ENCODE data around the gene NOD2. TPM values are rescaled to one million over a fixed set of nuclear protein-coding genes. Genes with fewer than 3 reads are reported as not detected.

NOD2 gene
- total and polyA plus RNA-seq, 2 experiments from 2014 or later = 0.27 to 0.66 TPM

- no peak for TF ChIP-seq POLR2AphosphoS5 (IDR thresholded peaks at IDR 0.05; ENCODE audit: low read depth)
- TF ChIP-seq ZNF114 (CRISPR knock-in tag; IDR thresholded peaks at IDR 0.05) = no peak
- no peak for TF ChIP-seq ETS1 (IDR thresholded peaks at IDR 0.05)
- TF ChIP-seq NANOG (IDR thresholded peaks at IDR 0.05; ENCODE audit: borderline replicate concordance) = no peak
- no peak for TF ChIP-seq CREB1 (CRISPR knock-in tag; IDR thresholded peaks at IDR 0.05; ENCODE audit: low read depth)
- TF ChIP-seq JUNB (IDR thresholded peaks at IDR 0.05; ENCODE audit: unreplicated experiment) = no peak
Measured at GRCh38 chr16:50752471-50753235, 59.2 kb downstream of the NOD2 start (continued).

DNA sequence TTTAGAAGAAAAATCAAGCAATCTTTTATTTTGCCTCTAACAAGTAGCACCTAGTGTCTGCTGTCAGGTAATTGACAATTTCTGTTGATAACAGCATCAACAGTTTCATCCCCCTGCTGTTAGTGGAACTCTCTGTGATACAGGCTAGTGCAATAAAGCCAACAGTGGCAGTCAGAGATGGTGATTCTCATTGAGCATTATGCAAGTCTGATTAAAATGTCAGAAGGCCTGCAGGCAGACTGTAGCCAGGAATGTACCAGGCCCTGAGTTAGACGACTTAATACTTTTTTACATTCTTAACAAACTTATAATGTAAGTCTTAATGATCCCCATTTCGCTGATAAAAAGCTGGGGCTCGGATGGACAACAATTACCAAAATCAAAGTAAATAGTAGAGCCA, 63.1 kb downstream of the NOD2 start:
- H3K27ac ChIP-seq (ENCODE audit: low read depth) = no peak overlapping the region
- DNase-seq (ENCODE audit: low spot score) = no peak
- TF ChIP-seq ZNF114 (CRISPR knock-in tag; IDR thresholded peaks at IDR 0.05) = no peak
- TF ChIP-seq JUNB (IDR thresholded peaks at IDR 0.05; ENCODE audit: unreplicated experiment) = no peak
- TF ChIP-seq STAT1 (IDR thresholded peaks at IDR 0.05; ENCODE audit: unreplicated experiment) = no peak
- no peak for TF ChIP-seq CREB1 (CRISPR knock-in tag; IDR thresholded peaks at IDR 0.05; ENCODE audit: low read depth)
- TF ChIP-seq, protein P1, sequence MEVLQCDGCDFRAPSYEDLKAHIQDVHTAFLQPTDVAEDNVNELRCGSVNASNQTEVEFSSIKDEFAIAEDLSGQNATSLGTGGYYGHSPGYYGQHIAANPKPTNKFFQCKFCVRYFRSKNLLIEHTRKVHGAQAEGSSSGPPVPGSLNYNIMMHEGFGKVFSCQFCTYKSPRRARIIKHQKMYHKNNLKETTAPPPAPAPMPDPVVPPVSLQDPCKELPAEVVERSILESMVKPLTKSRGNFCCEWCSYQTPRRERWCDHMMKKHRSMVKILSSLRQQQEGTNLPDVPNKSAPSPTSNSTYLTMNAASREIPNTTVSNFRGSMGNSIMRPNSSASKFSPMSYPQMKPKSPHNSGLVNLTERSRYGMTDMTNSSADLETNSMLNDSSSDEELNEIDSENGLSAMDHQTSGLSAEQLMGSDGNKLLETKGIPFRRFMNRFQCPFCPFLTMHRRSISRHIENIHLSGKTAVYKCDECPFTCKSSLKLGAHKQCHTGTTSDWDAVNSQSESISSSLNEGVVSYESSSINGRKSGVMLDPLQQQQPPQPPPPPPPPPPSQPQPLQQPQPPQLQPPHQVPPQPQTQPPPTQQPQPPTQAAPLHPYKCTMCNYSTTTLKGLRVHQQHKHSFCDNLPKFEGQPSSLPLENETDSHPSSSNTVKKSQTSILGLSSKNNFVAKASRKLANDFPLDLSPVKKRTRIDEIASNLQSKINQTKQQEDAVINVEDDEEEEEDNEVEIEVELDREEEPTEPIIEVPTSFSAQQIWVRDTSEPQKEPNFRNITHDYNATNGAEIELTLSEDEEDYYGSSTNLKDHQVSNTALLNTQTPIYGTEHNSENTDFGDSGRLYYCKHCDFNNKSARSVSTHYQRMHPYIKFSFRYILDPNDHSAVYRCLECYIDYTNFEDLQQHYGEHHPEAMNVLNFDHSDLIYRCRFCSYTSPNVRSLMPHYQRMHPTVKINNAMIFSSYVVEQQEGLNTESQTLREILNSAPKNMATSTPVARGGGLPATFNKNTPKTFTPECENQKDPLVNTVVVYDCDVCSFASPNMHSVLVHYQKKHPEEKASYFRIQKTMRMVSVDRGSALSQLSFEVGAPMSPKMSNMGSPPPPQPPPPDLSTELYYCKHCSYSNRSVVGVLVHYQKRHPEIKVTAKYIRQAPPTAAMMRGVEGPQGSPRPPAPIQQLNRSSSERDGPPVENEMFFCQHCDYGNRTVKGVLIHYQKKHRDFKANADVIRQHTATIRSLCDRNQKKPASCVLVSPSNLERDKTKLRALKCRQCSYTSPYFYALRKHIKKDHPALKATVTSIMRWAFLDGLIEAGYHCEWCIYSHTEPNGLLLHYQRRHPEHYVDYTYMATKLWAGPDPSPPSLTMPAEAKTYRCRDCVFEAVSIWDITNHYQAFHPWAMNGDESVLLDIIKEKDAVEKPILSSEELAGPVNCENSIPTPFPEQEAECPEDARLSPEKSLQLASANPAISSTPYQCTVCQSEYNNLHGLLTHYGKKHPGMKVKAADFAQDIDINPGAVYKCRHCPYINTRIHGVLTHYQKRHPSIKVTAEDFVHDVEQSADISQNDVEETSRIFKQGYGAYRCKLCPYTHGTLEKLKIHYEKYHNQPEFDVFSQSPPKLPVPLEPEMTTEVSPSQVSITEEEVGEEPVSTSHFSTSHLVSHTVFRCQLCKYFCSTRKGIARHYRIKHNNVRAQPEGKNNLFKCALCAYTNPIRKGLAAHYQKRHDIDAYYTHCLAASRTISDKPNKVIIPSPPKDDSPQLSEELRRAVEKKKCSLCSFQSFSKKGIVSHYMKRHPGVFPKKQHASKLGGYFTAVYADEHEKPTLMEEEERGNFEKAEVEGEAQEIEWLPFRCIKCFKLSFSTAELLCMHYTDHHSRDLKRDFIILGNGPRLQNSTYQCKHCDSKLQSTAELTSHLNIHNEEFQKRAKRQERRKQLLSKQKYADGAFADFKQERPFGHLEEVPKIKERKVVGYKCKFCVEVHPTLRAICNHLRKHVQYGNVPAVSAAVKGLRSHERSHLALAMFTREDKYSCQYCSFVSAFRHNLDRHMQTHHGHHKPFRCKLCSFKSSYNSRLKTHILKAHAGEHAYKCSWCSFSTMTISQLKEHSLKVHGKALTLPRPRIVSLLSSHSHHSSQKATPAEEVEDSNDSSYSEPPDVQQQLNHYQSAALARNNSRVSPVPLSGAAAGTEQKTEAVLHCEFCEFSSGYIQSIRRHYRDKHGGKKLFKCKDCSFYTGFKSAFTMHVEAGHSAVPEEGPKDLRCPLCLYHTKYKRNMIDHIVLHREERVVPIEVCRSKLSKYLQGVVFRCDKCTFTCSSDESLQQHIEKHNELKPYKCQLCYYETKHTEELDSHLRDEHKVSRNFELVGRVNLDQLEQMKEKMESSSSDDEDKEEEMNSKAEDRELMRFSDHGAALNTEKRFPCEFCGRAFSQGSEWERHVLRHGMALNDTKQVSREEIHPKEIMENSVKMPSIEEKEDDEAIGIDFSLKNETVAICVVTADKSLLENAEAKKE (CRISPR knock-in tag; IDR thresholded peaks at IDR 0.05) = no peak
- no peak for TF ChIP-seq ZNF331 (CRISPR knock-in tag; IDR thresholded peaks at IDR 0.05; ENCODE audit: low read depth)
- TF ChIP-seq EZH2 (IDR thresholded peaks at IDR 0.05; ENCODE audit: low read depth, unreplicated experiment) = no peak
- no peak for TF ChIP-seq NANOG (IDR thresholded peaks at IDR 0.05; ENCODE audit: borderline replicate concordance)
- TF ChIP-seq, protein P2, sequence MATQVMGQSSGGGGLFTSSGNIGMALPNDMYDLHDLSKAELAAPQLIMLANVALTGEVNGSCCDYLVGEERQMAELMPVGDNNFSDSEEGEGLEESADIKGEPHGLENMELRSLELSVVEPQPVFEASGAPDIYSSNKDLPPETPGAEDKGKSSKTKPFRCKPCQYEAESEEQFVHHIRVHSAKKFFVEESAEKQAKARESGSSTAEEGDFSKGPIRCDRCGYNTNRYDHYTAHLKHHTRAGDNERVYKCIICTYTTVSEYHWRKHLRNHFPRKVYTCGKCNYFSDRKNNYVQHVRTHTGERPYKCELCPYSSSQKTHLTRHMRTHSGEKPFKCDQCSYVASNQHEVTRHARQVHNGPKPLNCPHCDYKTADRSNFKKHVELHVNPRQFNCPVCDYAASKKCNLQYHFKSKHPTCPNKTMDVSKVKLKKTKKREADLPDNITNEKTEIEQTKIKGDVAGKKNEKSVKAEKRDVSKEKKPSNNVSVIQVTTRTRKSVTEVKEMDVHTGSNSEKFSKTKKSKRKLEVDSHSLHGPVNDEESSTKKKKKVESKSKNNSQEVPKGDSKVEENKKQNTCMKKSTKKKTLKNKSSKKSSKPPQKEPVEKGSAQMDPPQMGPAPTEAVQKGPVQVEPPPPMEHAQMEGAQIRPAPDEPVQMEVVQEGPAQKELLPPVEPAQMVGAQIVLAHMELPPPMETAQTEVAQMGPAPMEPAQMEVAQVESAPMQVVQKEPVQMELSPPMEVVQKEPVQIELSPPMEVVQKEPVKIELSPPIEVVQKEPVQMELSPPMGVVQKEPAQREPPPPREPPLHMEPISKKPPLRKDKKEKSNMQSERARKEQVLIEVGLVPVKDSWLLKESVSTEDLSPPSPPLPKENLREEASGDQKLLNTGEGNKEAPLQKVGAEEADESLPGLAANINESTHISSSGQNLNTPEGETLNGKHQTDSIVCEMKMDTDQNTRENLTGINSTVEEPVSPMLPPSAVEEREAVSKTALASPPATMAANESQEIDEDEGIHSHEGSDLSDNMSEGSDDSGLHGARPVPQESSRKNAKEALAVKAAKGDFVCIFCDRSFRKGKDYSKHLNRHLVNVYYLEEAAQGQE (IDR thresholded peaks at IDR 0.05; ENCODE audit: unreplicated experiment) = no peak
- TF ChIP-seq POLR2AphosphoS5 (IDR thresholded peaks at IDR 0.05; ENCODE audit: low read depth) = no peak
- TF ChIP-seq EZH2phosphoT487 (IDR thresholded peaks at IDR 0.05; ENCODE audit: unreplicated experiment) = no peak

More for the DNA sequence above, 63.1 kb downstream of the NOD2 start:
- Histone ChIP-seq H2AFZ (no peak overlapping the region), H3K27me3 (ENCODE audit: insufficient read depth) (no peaks in the 10 kb centered on the region), H3F3A (replicated peaks; ENCODE audit: low read depth) (no peaks in the 10 kb centered on the region), H3K36me3 (ENCODE audit: insufficient read depth) (peaks cover 3% of the 10 kb centered on the region; the same call in 1 of the 2 replicates), H3K79me2 (replicated peaks; ENCODE audit: insufficient read depth) (no peaks in the 10 kb centered on the region; the same call in 1 of the 2 replicates), H4K20me1 (replicated peaks; ENCODE audit: insufficient read depth) (no peaks in the 10 kb centered on the region; the same call in 1 of the 2 replicates), H3K4me2 (no peak overlapping the region), H3K9me2 (ENCODE audit: insufficient read depth) (no peaks in the 10 kb centered on the region), H3K4me3 (no peak overlapping the region), H3K4me1 (ENCODE audit: insufficient read depth) (no peaks in the 10 kb centered on the region)
- Mint-ChIP-seq H3K9me3 (no peaks in the 10 kb centered on the region; the same call in 2 of the 3 replicates), H3K4me1 (peaks cover 8% of the 10 kb centered on the region), H3K27me3 (ENCODE audit: insufficient read depth, low read depth, poor library complexity) (peaks cover 1% of the 10 kb centered on the region), H3K27ac (no peak overlapping the region), H3K36me3 (ENCODE audit: low read depth) (peaks cover 13% of the 10 kb centered on the region), H3K4me3 (no peak overlapping the region)
- no peak for ATAC-seq
